Endothelial cell (in vitro differentiated cells): ENCODE data around the gene POLR3H. TPM values are rescaled to one million over a fixed set of nuclear protein-coding genes. Genes with fewer than 3 reads are reported as not detected.
A peak's percentile ranks its signal among the peaks of the same experiment; 100 is the strongest.

Experiments
- DNase-seq: peaks from one replicate; pipeline ENCODE4 v3.0.0; 2021; ENCODE audit warnings: low spot score
- H3K27ac Mint-ChIP-seq: one replicate; pipeline ENCODE4 v1.8.0; 2021; ENCODE audit warnings: mixed read lengths, inconsistent platforms; ENCODE audit not compliant: unreplicated experiment
- H3K27me3 Mint-ChIP-seq: one replicate; pipeline ENCODE4 v1.8.0; 2021; ENCODE audit warnings: mild to moderate bottlenecking, moderate library complexity, mixed read lengths, inconsistent platforms; ENCODE audit not compliant: unreplicated experiment
- H3K36me3 Mint-ChIP-seq: one replicate; pipeline ENCODE4 v1.8.0; 2021; ENCODE audit warnings: mild to moderate bottlenecking, low read depth, mixed read lengths, inconsistent platforms; ENCODE audit not compliant: unreplicated experiment
- H3K4me1 Mint-ChIP-seq: one replicate; pipeline ENCODE4 v1.8.0; 2021; ENCODE audit warnings: mild to moderate bottlenecking, mixed read lengths, inconsistent platforms; ENCODE audit not compliant: unreplicated experiment
- H3K4me3 Mint-ChIP-seq: one replicate; pipeline ENCODE4 v1.8.0; 2021; ENCODE audit warnings: mild to moderate bottlenecking, mixed read lengths, inconsistent platforms; ENCODE audit not compliant: unreplicated experiment
- H3K9me3 Mint-ChIP-seq: one replicate; pipeline ENCODE4 v1.8.0; 2021; ENCODE audit warnings: mixed read lengths, inconsistent platforms; ENCODE audit not compliant: unreplicated experiment
- CTCF ChIP-seq: fragments of 200-600 bp; sonication (generic); IDR thresholded peaks from one replicate; pipeline ENCODE4 v1.5.0; 2021; ENCODE audit warnings: antibody characterized with exemption; ENCODE audit not compliant: unreplicated experiment
- total RNA-seq: library from RNA; stranded (reverse); fragmentation: NEBNext Ultra II Directional; extraction: Animal tissue kit (Norgen Biotek cat#: 25700); gene quantifications from one replicate; pipeline ENCODE4 v1.2.1, GENCODE V29; 2021; ENCODE audit not compliant: unreplicated experiment

Gene POLR3H
- total RNA-seq, 1 donor from 2014 or later: 20.8 TPM

GRCh38 chr22:41488596-41489385, 55.5 kb downstream of the POLR3H start:
- Mint-ChIP-seq H3K4me1 (peaks cover 30% of the 10 kb centered on the region), H3K4me3 (no peak overlapping the region), H3K36me3 (no peaks in the 10 kb centered on the region), H3K9me3 (no peaks in the 10 kb centered on the region), H3K27me3 (peaks cover 5% of the 10 kb centered on the region), H3K27ac (peak overlapping the region; percentile 93)
- DNase-seq: no peak
- TF ChIP-seq CTCF: no peak

DNA sequence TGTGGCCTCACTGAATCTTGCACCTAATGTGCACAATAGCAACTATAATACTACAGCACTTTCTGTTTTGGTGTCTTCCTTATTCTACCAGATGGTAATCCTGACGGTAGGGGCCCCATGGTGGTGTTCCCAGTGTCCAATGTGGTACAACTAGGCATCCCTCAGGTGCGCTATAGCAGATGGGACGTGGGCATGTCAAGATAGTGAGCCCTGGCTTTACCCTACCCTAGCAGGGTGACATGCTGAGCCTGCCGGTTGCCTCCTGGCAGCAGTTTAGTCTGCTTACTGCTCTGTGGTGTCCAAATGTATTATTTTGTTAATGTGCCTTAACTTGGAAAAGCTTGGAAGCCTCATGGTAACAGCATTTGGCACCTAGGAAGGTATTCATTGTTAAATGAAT, 56.2 kb downstream of the POLR3H start:
- H3K9me3 Mint-ChIP-seq: no peaks in the 10 kb centered on the region
- no peak overlapping the region for H3K27ac Mint-ChIP-seq
- DNase-seq: no peak
- no peaks in the 10 kb centered on the region for H3K36me3 Mint-ChIP-seq
- no peak overlapping the region for H3K4me3 Mint-ChIP-seq
- H3K4me1 Mint-ChIP-seq: peaks cover 32% of the 10 kb centered on the region
- no peak for TF ChIP-seq CTCF
- H3K27me3 Mint-ChIP-seq: peaks cover 5% of the 10 kb centered on the region

DNA sequence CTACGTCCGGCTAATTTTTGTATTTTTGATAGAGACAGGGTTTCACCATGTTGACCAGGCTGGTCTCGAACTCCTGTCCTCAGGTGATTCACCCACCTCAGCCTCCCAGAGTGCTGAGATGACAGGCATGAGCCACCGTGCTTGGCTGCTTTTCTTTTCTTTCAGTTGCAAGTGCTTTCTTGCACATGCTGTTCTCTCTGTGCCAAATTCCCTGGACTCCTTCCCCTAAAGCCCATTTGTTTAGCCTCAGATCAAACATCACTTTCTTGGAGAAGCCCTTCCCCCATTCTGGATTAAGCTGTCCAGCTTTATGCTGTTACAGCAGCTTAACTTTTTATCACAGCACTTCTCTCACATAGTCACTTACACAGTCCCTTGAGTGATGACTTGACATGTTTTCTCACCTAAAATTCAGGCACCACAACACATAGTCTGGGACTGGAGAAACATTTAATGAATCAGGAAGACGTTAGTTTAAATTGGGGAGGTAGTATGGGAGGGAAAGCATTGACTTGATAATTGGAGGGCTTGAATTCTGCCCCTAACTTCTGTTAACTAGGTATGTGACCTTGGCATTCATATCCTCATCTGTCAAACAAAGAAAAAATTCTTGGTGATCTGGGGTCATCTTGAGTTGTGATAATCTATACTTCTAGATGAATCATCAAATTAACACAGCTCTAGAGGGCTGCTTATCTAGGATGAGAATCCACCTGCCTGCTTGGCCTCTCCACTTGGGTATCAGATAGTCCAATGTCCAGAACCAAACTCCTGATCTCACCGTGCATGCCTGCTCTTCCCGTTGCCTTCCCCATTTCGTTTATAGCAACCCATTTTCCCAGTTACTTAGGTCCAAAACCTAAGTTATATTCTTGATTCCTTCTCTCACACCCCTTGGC, 57.0 kb downstream of the POLR3H start:
- H3K27ac Mint-ChIP-seq: no peak overlapping the region
- H3K4me3 Mint-ChIP-seq: peak overlapping the region; percentile 4
- no peaks in the 10 kb centered on the region for H3K36me3 Mint-ChIP-seq
- H3K4me1 Mint-ChIP-seq: peaks cover 34% of the 10 kb centered on the region
- H3K27me3 Mint-ChIP-seq: peaks cover 6% of the 10 kb centered on the region
- DNase-seq: no peak
- no peak for TF ChIP-seq CTCF
- H3K9me3 Mint-ChIP-seq: no peaks in the 10 kb centered on the region

GRCh38 chr22:41485033-41485432, 59.2 kb downstream of the POLR3H start:
- Mint-ChIP-seq H3K27ac (no peak overlapping the region), H3K36me3 (no peaks in the 10 kb centered on the region), H3K4me1 (peaks cover 34% of the 10 kb centered on the region), H3K27me3 (peaks cover 7% of the 10 kb centered on the region), H3K9me3 (no peaks in the 10 kb centered on the region), H3K4me3 (no peak overlapping the region)
- no peak for DNase-seq
- no peak for TF ChIP-seq CTCF
